Neutrophil (primary cell): ENCODE measurements around the gene DNAH17.

Experiments
- H3K27ac ChIP-seq: fragments of 200-600 bp; sonication (generic); 2 replicates; pipeline ENCODE4 v1.5.1; 2016; ENCODE audit warnings: mild to moderate bottlenecking, moderate library complexity
- H3K27me3 ChIP-seq: fragments of 200-600 bp; sonication (generic); 2 replicates; pipeline ENCODE4 v1.6.0; 2016; ENCODE audit warnings: mild to moderate bottlenecking
- H3K36me3 ChIP-seq: fragments of 200-600 bp; sonication (generic); 2 replicates; pipeline ENCODE4 v1.5.1; 2017
- H3K4me1 ChIP-seq, 2 experiments: fragments of 200-600 bp in 1 of 2; sonication (generic) in 1 of 2; 1 replicate in 1 of 2; 2 replicates in 1 of 2; pipeline versions ENCODE4 v1.5.1 to v1.6.1; 2013 to 2016; ENCODE audit warnings: low read depth in 1 of 2, low read length in 1 of 2, mild to moderate bottlenecking in 1 of 2, moderate library complexity in 1 of 2; ENCODE audit not compliant: control insufficient read depth in 1 of 2, insufficient read depth in 1 of 2
- H3K4me3 ChIP-seq, 2 experiments: fragments of 200-600 bp in 1 of 2; sonication (generic) in 1 of 2; 1 replicate in 1 of 2; 2 replicates in 1 of 2; pipeline ENCODE4 v1.5.1; 2013 to 2016; ENCODE audit warnings: low read depth in 1 of 2, low read length in 1 of 2, mild to moderate bottlenecking in 1 of 2, moderate library complexity in 1 of 2
- H3K9me3 ChIP-seq: fragments of 200-600 bp; sonication (generic); 2 replicates; pipeline ENCODE4 v1.5.1; 2016
- CTCF ChIP-seq: fragments of 200-600 bp; sonication (generic); IDR thresholded peaks from 2 replicates; pipeline ENCODE4 v1.5.1; 2016; ENCODE audit warnings: antibody characterized with exemption

Gene DNAH17

DNA sequence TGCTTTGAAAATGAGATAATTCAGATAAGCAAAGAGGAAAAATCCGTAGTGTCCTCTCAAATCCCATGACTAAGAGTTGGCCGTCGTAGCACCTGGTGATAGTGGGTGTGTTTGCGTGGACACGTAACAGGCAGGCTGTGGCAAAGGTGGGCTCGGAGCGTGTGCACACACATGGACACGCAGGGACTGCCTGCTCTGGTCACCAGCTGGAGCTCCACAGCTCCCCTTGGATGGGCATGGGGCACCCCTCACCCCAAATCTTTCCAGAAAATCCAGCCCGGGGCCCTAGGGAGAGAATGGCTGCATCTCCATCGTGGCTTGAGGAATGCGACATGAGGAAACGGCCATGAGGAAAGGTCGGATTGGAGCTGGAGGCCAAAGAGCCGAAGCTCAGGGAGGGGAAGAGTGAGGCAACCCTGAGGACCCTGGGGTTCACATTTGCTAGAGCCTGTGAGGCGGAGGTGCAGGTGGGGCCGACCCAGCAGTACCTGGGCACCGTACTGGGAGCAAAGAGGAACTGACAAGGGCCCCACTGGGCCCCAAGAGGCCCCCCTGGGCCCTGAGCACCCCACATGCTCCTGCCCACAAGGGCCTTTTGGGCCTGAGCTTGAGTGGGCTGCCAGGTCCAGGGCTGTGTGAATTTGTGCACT, 51.6 kb downstream of the DNAH17 start:
- no peaks in the 10 kb centered on the region for H3K9me3 ChIP-seq
- no peak for TF ChIP-seq CTCF

GRCh38 chr17:78524870-78525510, 52.2 kb downstream of the DNAH17 start:
- Histone ChIP-seq H3K36me3 (no peaks in the 10 kb centered on the region), H3K4me1 (no peaks in the 10 kb centered on the region), H3K27me3 (no peaks in the 10 kb centered on the region), H3K27ac (no peak overlapping the region), H3K4me3 (no peak overlapping the region), H3K9me3 (no peaks in the 10 kb centered on the region)
- no peak for TF ChIP-seq CTCF

More for the DNA sequence above, 51.6 kb downstream of the DNAH17 start:
- Histone ChIP-seq H3K27me3 (no peaks in the 10 kb centered on the region), H3K36me3 (no peaks in the 10 kb centered on the region), H3K27ac (no peak overlapping the region), H3K4me1 (no peaks in the 10 kb centered on the region), H3K4me3 (no peak overlapping the region)

DNA sequence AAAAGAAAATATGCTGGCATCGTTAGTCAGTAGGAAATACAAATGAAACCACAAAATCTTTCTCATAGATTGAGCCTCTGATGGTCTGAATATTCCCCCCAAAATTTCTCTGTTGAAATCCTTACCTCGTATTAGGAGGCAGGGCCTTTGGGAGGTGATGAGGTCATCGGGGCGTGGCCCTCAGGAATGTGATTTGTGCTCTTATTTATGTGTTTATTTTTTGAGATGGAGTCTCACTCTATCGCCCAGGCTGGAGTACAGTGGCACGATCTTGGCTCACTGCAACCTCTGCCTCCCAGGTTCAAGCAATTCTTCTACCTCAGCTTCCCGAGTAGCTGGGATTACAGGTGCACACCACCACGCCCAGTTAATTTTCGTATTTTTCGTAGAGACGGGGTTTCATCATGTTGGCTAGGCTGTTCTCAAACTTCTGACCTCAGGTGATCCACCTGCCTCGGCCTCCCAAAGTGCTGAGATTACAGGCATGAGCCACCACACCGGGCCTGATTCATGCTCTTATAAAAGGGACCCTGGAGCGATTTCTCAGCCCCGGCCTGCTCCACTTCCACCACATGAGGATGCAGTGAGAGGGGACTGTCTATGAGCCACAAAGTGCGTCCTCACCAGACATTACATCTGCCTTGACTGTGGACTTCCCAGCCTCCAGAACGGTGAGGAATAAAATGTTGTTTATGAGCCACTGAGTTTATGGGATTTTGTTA, 53.1 kb downstream of the DNAH17 start:
- no peaks in the 10 kb centered on the region for H3K4me1 ChIP-seq
- H3K27me3 ChIP-seq = no peaks in the 10 kb centered on the region
- no peak for TF ChIP-seq CTCF
- H3K9me3 ChIP-seq = no peaks in the 10 kb centered on the region
- no peak overlapping the region for H3K4me3 ChIP-seq
- no peak overlapping the region for H3K27ac ChIP-seq
- no peaks in the 10 kb centered on the region for H3K36me3 ChIP-seq

DNA sequence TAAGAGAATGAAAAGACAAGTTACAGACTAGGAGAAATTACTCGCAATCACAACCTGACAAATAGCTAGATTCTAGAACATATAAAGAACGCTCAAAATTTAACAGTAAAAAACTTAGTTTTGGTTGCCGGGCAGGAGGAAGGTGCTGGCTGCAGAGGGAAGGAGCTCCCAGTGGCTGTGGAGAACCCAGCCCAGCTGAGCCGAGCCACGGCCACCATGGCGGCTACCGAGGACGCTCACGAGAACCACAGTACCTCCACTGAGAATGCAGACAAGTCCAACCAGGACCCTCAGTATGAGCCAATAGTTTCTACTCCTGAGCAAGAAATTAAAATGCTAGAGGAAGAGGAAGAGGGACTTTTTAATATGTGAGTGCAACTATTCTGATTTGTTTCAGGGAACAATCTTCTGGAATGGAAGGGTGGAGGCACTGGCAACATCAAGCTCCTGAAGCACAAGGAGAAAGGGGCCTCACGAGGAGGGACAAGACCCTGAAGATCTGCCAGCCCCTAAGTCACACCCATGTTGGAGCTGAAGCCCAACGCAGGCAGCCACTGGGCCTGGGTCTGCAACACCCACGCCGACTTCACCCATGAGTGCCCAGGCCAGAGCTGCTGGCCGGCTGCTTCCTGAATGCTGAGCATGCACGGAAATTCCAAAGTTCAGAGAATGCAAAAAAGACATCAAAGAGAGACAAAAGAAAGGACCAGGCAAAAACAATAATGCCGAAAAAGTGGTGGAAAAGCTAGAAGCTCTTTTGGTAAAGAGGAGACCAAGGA, 55.0 kb downstream of the DNAH17 start:
- Histone ChIP-seq H3K27ac (no peak overlapping the region), H3K4me1 (no peaks in the 10 kb centered on the region), H3K4me3 (no peak overlapping the region), H3K27me3 (no peaks in the 10 kb centered on the region), H3K9me3 (no peaks in the 10 kb centered on the region), H3K36me3 (no peaks in the 10 kb centered on the region)
- no peak for TF ChIP-seq CTCF

DNA sequence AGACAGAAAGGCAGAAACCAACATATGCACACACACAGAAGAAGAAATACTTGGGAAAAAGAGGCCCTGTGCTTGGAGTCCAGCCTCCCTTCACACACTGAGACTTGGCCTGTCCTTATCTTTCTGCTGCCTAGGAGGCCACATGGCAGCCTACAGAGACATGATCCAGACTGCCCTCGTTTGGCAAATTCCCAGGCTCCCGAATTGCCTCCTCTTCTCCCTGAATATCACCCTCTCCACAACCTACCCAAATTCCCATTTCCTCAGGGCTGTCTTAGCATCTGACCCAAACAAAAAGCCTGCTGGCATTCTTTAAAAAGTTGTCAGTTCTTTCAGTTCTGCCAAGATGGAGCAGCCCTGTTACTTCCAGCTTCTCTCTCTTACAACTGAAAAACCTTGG, 59.8 kb downstream of the DNAH17 start:
- Histone ChIP-seq H3K4me1 (no peaks in the 10 kb centered on the region), H3K9me3 (no peaks in the 10 kb centered on the region), H3K36me3 (no peaks in the 10 kb centered on the region), H3K27me3 (no peaks in the 10 kb centered on the region), H3K27ac (no peak overlapping the region), H3K4me3 (no peak overlapping the region)
- no peak for TF ChIP-seq CTCF
